GM18861 (cell line): ENCODE measurements around the gene CTAGE9.
A peak's percentile ranks its signal among the peaks of the same experiment; 100 is the strongest.
"Not testable (repeated sequence)": the region's sequence is repeated elsewhere in the genome, so short reads cannot be mapped to it uniquely, and the experiment has no call there.

ENCODE experiments used
- ATAC-seq: cut with Tn5 transposase; IDR thresholded peaks from one replicate; pipeline ENCODE4 v1.9.1; 2021; ENCODE audit not compliant: unreplicated experiment

Gene CTAGE9

GRCh38 chr6:131730264-131730663 is 19.4 kb upstream of the CTAGE9 start:
- ATAC-seq: no peak

DNA sequence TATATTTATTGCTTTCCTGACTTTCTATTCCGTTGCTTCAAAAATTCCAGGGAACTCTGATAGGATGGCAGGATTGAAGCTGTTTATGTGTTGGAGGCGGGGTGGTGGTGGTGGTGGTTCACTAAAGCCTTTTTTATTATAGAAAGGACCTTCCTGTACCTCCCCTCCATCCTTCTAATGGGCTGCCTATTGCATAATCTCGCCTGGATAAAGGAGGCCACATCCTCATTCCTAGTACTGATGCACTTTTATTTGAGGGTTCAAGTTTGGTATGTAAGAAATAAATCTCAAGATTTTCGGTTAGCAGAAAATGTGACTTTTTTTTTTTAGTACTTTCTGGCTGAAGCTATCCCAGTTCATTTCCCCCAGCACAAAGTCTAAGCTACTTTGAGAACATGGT is 18.7 kb upstream of the CTAGE9 start:
- ATAC-seq: no peak

- no peak for ATAC-seq
These were observed 17.6 kb upstream of the CTAGE9 start for GRCh38 chr6:131728296-131728939.

- ATAC-seq: no peak
These were observed 17.1 kb upstream of the CTAGE9 start for GRCh38 chr6:131727868-131728267.

- no peak for ATAC-seq
These were observed 16.6 kb upstream of the CTAGE9 start for GRCh38 chr6:131727467-131727866.

GRCh38 chr6:131724114-131724513 is 13.3 kb upstream of the CTAGE9 start:
- ATAC-seq: no peak

DNA sequence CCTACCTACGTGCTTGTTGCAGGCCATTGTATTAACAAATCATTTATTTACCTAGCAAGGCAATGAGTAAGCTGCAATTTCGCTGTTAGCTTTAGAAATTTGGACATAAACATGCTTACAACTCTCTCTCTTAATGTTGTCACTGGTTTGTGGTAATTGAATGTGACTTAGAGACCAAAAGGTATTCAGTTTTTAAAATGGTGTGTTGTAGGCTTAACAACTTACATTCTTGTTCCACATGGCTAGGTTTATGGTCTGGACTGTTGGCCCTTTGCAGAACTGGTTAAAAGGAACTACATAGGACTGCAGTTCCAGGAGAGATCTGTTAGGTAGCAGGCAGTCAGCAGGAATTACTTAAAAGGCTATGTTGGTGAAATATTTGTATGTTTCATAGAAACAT is 10.3 kb upstream of the CTAGE9 start:
- ATAC-seq: no peak

DNA sequence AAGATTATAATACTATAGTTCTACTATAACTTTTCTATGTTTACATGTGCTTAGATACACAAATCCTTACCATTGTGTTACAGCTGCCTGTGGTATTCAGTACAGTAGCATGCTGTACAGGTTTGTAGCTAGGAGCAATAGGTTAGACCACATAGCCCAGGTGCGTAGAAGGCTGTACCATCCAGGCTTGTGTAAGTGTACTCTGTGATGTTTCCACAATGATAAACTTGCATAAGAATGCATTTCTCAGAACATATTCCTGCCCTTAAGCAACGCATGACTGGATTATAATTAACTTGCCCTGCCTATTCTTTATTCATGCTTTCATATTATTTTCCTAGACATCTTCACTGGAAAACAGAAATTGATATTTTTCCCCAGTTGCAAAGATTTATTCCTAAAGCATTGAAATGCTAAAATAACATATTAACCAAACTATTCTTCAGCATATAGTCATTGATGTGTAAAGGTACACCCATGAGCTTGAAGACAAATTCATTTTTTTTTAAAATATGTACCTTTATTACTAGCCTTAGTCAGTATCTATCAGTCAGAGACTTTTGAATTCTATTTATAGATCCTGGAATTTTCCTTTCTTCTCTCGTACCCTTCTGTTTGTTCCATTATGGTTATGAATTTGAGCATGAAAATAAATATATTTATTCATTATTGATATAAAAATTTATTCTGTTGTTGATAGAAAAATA is 7.2 kb upstream of the CTAGE9 start:
- no peak for ATAC-seq

- ATAC-seq: not testable (repeated sequence)
These were observed 4.8 kb upstream of the CTAGE9 start for GRCh38 chr6:131715567-131715966.

DNA sequence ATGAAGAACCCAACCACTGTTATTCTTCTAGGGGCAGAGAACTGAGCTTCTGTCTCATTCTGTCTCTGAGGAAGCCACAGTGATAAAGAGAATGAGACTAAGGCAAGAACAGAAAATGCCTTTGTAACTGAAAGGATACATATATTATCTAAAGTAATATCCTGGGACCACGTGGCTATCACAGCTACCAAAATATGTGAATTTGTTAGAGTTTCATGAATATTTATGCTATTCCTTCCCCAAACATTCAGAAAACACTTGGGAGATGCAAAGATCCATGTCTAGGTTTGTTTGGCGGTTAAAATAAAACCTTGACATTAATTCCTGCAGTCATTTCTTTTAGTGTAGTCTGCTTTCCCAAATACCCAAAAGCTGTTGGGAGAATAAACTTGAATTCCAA is 6.9 kb downstream of the CTAGE9 start:
- not testable (repeated sequence) for ATAC-seq

DNA sequence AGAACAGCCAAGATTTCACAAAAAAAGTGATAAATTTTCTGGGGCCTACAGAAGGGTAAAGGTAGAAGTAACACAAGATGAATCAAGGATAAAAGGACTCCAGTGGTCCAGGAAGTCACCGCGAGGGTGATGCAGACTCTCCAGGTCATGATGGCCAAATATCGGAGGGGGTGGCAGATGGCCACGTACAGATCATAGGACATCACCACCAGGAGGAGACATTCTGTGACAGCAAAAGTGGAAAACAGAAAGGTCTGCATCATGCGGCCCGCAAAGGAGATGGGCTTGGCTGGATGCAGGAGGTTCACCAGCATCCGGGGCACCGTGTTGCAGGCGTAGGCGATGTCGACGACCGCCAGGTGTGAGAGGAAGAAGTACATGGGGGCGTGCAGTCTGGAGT is 10.0 kb downstream of the CTAGE9 start:
- ATAC-seq: not testable (repeated sequence)

GRCh38 chr6:131696956-131697355 is 13.9 kb downstream of the CTAGE9 start:
- no peak for ATAC-seq

- ATAC-seq: peak; percentile 94
These were observed 15.9 kb downstream of the CTAGE9 start for GRCh38 chr6:131694832-131695426.

- no peak for ATAC-seq
These were observed 17.4 kb downstream of the CTAGE9 start for GRCh38 chr6:131693384-131693783.

DNA sequence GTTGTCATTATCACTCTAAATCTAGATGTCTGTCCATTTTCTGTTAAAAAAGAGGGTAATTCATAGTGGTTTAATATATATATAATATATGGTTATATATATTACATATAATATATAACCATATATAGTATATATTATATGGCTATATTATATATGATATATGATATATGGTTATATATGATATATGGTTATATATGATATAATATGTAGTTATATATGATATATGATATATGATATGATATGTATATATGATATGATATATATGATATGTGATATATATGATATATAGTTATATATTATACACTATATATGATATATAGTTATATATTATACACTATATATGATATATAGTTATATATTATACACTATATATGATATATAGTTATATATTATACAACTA is 18.2 kb downstream of the CTAGE9 start:
- no peak for ATAC-seq

DNA sequence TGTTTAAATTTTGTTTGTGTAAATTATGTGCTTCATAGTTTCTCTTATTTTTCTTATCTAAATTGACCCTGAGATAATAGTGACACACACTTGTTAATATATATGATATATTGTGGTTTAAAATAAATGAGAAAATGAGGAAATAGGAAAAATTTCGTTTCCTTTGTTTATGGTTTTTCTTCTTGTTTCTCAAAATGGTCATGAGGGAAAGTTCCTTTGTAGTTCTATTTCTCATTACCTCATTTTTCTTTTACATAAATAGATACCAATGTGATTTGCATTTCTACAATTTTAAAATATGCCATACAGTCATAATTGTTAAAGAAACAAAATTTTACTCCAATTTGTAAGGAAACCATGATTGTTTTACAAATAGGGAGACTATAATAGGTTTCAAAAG is 18.8 kb downstream of the CTAGE9 start:
- no peak for ATAC-seq

DNA sequence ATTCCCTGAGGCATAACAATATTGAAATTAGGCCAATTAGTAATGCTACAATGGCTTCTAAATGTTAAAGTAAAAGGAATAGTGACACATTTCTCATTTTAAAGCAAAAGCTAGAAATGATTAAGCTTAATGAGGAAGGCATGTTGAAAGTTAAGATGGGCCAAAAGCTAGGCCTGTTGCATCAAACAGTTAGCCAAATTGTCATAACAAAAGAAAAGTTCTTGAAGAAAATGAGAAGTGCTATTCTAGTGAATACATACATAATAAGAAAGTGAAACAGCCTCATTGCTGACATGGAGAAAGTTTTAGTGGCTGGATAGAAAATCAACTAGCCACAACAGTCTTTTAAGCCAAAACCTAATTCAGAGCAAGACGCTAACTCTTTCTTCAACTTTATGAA is 22.5 kb downstream of the CTAGE9 start:
- ATAC-seq: peak; percentile 81

DNA sequence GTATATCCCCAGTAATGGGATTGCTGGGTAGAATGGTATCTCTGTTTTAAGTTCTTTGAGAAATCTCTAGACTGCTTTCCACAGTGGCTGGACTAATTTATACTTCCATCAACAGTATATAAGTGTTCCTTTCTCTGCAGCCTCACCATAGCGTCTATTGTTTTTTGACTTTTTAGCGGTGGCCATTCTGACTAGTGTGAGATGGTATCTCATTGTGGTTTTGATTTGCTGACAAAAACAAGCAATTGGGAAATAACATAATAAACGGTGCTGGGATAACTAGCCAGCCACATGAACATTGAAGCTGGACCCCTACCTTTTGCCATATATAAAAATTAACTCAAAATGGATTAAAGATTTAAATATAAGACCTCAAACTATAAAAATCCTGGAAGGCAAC is 23.8 kb downstream of the CTAGE9 start:
- no peak for ATAC-seq

GRCh38 chr6:131685266-131685780 is 25.5 kb downstream of the CTAGE9 start:
- peak; percentile 53 for ATAC-seq

GRCh38 chr6:131683479-131683878 is 27.3 kb downstream of the CTAGE9 start:
- peak; percentile 60 for ATAC-seq

GRCh38 chr6:131682442-131682841 is 28.4 kb downstream of the CTAGE9 start:
- no peak for ATAC-seq

- no peak for ATAC-seq
These were observed 29.2 kb downstream of the CTAGE9 start for GRCh38 chr6:131681585-131681984.
